ENCODE data around the gene ASB16.

Gene ASB16

DNA sequence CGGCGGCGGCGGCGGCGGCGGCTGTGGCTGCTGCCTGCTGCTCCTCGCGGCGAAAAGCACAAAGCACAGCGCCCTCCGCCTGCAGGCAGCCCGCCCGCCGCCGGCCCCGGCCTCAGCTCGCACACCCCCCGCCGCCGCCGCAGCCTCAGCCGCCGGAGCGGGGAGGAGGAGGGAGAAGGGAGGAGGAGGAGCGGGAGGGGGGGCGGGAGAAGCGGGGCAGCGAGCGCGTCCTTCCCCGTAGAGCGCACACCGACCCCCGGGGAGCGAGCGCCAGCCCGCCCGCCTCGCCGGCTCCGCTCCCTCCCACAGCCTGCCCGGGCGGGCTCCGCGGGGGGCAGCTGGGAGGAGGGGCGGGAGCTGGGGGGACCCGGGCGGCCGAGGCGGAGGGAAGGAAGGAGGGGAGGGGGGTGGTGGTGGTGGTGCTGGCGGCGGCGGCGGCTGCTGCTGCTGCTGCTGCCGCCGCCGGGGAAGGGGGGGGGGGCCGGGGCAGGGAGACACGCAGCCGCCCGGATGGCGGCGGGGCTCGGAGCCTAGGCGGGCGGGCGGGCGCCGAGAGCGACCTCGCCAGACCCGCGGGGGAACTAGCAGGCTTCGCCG, 49.2 kb downstream of the ASB16 start, which contains the start of gene UBTF:
TSS of gene UBTF (minus strand) at position 60 of the 597 bp plus-strand sequence. CDS start 1,446 bp downstream, outside the sequence.
- no peak for DNase-seq (ENCODE audit: low read depth)
- TF ChIP-seq, protein P1, sequence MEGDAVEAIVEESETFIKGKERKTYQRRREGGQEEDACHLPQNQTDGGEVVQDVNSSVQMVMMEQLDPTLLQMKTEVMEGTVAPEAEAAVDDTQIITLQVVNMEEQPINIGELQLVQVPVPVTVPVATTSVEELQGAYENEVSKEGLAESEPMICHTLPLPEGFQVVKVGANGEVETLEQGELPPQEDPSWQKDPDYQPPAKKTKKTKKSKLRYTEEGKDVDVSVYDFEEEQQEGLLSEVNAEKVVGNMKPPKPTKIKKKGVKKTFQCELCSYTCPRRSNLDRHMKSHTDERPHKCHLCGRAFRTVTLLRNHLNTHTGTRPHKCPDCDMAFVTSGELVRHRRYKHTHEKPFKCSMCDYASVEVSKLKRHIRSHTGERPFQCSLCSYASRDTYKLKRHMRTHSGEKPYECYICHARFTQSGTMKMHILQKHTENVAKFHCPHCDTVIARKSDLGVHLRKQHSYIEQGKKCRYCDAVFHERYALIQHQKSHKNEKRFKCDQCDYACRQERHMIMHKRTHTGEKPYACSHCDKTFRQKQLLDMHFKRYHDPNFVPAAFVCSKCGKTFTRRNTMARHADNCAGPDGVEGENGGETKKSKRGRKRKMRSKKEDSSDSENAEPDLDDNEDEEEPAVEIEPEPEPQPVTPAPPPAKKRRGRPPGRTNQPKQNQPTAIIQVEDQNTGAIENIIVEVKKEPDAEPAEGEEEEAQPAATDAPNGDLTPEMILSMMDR (IDR thresholded peaks at IDR 0.05; ENCODE audit: control insufficient read depth, insufficient read depth, low read depth, low read length, missing control alignments) = no peak
- H3K4me3 ChIP-seq (ENCODE audit: control insufficient read depth, low read depth, low read length) = peak within 1 kb of the TSS; percentile 77

DNA sequence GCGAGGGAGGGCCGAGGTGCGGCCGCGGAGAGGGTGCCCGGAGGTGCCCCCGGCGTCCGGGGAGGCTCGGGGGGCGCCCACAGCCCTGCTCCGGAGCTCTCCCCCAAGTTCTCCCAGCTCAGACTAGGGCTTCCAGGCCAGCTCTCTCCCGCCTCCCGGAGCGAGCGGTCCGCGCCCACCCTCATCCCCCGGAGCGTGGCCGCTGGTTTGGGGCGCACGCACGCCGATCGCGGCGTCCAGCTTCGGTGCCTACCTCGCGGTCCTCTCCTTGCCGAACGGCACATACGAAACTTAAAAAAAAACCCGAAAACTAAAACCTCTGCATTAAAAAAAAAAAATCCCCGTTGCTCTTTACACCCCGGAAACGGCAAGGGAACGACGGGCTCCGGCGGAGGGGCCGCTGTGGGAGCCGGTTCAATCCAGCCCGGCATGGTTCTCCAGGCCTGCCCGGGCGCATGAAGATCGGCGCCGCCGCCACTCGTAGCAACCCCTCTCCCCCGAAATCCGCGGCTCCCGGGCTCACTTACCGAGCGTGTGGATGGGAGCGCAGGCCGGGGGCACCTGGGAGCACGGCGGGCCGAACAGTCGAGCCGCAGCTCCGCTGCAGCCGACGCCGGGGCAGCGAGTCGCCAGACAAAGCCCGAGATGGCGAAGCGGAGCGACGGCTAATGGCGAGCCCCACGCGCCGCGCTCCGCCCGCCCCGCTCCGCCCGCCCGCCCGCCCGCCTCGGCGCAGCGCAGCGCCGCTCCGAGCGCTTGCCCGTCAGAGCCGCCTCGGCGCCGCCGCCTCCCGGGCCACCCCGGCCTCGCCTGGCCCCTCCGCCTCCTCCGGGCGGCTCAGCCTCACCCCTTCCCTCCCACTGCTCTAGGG, 49.9 kb downstream of the ASB16 start:
- DNase-seq (ENCODE audit: low read depth) = no peak
- H3K4me3 ChIP-seq (ENCODE audit: control insufficient read depth, low read depth, low read length) = peak overlapping the region; percentile 77
- TF ChIP-seq, protein P1 (IDR thresholded peaks at IDR 0.05; ENCODE audit: control insufficient read depth, insufficient read depth, low read depth, low read length, missing control alignments) = no peak

DNA sequence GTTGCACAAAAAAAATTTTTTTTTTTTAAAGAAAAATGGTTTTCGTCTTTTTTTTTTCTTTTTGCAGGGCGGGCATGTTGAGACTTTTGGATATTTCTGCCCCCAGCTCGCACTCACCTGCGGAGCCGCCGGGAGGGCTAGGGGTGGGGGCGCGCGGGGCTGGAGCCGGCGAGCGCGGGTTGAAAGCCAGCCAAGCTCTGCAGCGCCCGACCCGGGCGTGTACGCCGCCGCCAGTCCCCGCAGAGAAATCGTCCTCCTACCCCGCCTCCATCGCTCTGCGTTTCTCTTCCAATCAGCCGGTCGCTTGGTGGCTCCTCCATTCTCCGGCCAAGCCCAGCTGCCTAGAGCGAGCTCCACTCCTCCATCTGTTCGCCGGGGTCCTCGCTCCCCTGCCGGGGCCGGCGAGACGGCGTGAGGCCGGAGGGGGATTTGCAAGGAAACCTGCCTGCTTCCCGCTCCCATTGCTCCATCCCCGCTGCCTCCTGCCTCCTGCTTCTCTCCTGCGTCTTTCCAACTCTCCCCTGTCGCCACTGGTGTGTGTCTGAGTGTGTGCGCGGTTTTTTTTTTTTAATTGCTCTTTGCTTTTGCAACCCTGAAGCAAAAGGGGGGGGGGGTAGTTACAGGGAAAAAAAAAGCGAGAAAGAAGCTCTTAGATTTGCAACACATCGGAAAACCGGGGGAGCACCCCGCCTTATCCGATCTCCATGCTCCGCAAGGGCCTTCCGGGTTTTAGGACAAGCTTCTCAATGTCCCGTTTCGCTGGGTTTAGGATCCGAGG, 50.8 kb downstream of the ASB16 start:
- DNase-seq (ENCODE audit: low read depth) = no peak
- TF ChIP-seq, protein P1 (IDR thresholded peaks at IDR 0.05; ENCODE audit: control insufficient read depth, insufficient read depth, low read depth, low read length, missing control alignments) = no peak
- peak overlapping the region; percentile 77 for H3K4me3 ChIP-seq (ENCODE audit: control insufficient read depth, low read depth, low read length)

DNA sequence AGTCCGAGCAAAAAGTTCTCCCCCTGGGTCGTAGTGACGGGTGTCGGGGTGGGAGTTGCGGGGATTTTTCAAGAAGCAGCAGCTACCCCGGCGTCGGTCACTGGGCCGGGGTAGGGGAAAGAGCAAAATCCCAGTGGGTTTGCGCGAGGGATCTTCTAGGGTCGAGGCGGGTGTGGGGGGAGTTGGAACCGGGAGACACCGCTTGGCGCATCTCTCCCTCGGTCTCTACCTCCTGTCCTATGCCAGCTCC, 51.3 kb downstream of the ASB16 start:
- DNase-seq (ENCODE audit: low read depth) = no peak
- H3K4me3 ChIP-seq (ENCODE audit: control insufficient read depth, low read depth, low read length) = peak overlapping the region; percentile 77
- TF ChIP-seq, protein P1 (IDR thresholded peaks at IDR 0.05; ENCODE audit: control insufficient read depth, insufficient read depth, low read depth, low read length, missing control alignments) = no peak

DNA sequence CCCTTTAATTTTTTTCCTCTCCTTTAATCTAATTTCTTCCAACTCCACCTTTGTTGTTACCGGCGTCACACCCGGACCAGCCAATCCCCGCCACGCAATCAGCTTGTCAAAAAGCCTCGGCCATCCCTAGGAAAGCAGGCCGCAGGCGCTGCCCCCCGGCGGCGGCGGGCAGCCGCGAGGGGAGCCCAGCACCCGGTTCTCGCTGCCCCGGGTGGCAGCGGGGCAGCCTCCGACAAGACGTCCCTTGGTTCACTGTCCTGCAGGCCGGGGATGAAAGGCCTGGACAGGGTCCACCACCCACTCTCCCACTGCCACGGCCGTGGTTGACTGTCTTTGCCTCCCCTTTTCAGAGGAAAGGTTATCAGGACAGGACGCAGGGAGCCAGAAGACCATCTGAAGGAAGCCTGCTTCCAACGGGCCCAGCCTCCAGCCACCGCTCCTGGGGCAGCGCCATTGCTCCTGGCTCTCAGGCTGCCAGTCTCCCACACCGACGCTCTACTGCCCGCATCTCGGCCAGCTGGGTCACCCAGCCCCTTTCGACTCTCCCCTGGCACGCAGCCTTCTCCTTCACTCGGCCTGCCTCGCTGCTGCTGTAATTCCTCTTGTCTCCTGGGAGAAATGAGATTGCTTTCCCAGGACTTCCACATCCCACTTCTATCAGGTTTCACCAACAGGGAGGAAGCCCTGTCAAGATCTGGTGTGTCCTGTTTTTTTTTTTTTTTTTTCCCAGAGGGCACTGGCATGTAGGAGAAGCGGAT, 51.8 kb downstream of the ASB16 start:
- peak overlapping the region; percentile 77 for H3K4me3 ChIP-seq (ENCODE audit: control insufficient read depth, low read depth, low read length)
- no peak for DNase-seq (ENCODE audit: low read depth)
- TF ChIP-seq, protein P1 (IDR thresholded peaks at IDR 0.05; ENCODE audit: control insufficient read depth, insufficient read depth, low read depth, low read length, missing control alignments) = no peak

DNA sequence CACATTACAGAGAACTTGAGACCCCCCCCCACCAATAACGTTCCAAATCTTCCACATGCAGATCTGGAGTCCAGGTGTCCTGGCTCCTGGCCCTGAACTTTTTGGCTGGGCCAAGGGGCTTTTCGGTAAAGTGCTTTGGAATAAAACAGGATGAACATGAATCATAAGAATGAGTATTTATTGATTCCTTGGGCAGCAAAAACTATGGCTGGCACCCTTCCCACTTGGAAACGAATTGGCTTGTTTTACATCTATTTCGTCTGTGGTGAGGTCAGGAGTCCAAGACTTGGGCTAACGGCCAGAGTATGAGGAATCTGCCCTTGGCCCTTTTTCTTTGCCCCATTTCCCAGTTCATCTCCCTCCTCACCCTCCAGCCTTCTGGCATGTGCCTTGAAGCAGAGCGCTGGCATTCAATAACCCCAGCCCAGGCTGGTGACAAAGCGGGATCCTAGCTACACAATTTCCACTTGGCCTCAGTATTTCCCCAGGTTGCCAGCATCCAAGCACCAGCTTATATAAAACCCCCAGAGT, 53.1 kb downstream of the ASB16 start:
- TF ChIP-seq, protein P1 (IDR thresholded peaks at IDR 0.05; ENCODE audit: control insufficient read depth, insufficient read depth, low read depth, low read length, missing control alignments) = no peak
- DNase-seq (ENCODE audit: low read depth) = no peak
- no peak overlapping the region for H3K4me3 ChIP-seq (ENCODE audit: control insufficient read depth, low read depth, low read length)

All from AG09309 (cell line).